ENCODE results near the gene IL17F.
"Not testable (repeated sequence)": the region's sequence is repeated elsewhere in the genome, so short reads cannot be mapped to it uniquely, and the experiment has no call there.

IL17F gene

DNA sequence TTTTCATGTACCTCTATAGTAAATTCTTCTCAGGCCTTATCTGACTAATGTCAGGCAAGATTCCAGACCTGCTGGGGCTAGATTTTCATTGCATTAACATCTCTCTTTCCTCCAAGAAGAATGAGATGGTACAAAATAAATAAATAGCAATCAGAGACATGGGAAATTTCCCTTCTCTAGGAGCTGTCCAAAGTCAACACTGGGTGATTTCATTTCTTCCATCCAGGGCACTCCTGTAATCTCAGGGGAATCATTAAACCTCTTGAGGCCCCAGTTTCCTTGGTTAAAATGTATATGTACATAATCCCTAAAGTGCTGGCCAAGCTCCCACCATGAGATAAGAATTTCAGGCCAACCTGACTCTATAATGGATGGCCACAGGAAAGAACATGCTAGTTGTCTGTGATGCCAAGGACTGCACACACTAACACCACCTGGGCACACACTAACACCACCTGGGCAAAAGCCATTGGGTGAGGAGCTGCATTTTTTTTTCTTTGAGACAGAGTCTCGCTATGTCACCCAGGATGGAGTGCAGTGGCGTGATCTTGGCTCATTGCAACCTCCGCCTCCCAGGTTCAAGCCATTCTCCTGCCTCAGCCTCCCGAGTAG lies 912 bp downstream of the IL17F start:
- DNase-seq, result no peak

DNA sequence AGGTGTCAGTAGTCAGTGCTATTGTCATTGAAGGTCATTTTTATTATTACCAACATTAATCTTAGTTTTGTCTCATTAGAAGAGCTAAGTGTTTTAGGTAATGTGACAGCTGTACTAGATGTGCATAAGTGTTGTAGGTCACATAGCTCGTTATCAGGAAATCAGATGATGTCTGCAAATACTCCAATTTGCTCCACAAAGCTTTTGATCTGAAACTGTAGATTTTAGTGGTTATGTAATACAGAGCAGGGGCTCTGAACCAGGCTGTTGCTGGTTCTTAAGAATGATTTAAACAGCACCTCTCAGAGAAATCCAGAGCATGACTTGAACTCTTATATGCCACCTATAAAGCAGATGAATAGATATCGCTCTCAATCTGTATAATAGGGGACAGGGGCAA lies 2.5 kb downstream of the IL17F start:
- DNase-seq, result no peak

DNA sequence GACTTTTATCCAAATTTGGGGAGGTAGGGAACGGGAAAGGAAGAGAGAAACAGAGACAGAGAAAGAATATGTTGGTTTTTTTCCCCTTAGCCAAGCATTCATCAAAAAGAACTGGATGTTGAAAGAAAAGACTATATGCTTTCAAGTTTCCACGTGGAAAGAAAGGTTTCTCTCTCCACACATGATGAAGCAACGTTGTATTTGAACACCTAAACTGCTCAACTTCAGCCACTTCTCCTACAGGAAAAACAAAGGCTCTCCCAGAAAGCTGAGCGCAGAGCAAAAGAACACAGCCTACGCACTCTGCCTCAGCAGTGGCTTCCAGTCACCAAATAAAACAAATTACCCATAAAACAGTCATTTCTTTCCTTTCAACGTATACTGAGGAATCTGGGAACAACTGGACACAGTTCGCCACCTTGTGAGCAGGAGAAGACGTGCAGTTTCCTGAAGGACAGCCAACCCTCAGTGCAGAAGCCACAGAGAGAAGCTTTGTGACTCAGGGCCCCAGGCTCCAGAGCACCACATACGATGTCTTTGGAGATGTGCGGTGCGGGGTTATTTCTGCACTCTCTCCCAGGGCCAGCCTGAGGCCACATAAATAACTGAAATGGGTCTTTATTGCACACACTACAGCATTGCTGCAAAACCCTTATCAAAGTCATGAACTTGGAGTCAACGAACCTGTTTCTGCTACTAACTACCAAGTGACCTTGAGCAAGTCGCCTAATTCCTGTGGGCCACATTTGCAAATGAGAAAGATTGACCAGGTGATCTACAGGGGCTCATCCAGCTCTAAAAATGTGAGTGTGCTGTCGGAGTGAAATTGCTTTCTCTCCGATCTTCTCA lies 10.1 kb downstream of the IL17F start:
- peak; percentile 66 for DNase-seq

DNA sequence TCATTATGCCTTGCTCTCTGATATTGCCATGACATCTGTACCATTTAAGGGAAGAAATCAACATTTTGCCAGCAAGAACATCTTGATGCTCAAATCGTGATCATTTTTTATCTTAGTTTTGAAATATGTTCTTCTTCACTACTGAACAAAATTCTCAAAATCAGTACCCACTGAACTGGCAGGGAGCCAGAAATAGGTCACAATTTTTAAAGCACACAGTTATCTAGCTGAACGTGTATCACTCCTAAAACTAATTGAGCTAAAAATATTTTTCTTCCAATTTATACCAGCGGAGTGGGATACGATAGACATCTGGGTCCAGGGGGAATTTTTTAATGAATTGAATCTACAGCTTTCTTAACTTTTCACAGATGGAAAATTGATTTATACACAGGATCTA lies 11.3 kb downstream of the IL17F start:
- DNase-seq, result no peak

DNA sequence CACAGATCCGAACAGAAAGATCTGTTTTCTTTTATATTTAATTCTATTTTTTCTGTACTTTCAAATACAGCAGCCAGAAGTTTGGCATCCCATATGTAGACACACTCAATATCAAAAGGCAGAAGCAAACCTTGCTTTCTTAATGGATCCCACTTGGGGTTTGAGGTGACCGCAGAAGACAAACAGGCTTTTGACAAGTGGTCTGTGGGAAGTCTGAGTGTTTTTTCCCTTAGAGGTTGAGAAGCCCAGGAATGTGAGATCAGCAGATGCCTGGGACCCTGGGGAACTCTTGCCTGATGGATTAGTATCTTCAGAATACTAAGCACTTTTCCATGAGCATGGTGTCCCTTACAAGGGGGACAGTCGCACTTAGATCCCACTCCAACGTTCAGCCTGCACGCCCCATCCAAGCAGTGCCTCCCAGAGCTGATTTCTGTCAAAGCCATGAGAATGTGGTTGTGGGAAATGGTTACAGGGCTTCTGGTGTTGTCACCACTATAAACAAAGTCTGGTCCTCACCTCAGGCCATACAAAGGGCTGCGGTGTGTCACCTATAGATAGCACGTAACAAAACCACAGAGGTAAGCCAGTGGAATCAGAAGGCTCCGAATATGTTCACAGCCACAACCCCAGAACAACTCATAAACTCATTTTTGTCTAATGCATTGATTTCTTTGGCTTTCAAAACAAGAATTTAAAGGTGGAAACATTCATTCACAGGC lies 12.7 kb downstream of the IL17F start:
- DNase-seq, result peak; percentile 59

DNA sequence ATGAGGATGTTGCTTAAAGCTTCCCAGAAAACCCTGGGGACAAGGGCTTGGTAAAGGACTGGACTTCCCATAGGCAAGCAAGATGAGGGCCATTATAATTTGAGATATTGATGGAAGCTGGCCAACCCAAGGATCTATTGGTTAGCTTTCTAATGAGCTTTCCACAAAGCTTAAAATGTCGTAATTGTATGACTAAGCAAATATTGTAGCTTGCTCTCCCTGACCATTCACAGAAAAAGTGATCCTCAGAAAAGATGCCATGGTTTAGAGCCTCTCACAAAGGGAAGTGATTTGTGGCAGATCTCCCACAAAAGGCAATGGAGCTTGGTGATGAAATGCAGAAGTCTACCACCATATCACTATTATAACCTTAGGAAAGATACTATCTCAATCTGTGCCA lies 13.6 kb downstream of the IL17F start:
- DNase-seq, result no peak

DNA sequence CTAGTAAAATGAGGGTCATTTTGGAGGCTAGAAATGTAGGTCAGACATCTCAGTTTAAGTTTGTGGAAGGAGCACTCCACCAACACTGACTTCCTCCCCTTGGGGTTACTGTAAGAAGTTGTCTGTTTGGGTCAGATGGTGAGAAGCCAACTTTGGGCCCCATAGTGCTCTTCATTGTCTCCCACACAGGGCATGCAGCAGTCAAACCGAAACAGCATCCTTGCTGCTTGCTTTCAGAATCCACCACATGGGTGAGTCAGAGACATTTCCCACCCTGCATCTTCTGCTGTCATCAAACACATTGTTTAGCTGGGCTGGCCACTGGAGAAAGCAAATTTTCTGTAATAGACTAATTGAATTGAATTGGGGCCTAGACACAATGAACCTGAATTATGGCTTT lies 16.8 kb downstream of the IL17F start:
- DNase-seq, result peak; percentile 86

DNA sequence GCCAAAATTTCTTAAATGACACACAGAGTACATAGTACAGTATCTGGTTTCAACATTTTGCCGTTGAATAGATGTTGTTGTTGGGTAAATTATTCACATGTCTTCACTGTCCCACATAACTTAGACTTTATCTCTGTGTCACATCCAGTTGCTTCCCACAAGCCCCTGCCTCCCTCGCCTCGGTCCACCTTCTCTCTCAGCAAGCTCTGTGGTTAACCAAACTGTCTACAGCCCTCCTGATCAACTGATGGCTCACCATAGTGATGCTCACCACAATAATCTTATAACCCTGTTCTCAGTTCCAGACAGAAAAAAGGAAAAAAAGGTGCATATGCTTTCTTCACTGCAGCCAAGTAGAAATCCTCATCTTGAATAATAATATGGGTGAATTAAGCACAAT lies 23.0 kb downstream of the IL17F start:
- peak; percentile 76 for DNase-seq

DNA sequence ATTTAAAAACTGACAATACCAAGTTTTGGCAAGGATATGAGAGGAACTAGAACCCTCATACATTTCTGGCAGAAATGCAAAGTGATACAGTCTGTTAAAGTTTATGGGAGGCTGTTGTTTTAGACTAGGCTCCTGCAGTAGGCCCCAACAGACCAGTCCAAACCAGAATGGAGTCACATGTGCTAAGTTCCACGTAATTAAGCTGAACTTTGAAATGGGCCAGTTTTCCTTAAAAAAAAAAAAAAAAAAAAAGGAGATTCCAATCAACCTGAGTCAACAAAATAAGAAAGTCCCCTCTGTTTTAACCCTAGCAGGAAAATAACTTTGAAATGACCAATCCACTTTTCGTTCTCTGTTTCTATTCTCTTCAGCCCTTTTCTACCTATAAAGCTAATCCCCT lies 26.5 kb downstream of the IL17F start:
- no peak for DNase-seq

DNA sequence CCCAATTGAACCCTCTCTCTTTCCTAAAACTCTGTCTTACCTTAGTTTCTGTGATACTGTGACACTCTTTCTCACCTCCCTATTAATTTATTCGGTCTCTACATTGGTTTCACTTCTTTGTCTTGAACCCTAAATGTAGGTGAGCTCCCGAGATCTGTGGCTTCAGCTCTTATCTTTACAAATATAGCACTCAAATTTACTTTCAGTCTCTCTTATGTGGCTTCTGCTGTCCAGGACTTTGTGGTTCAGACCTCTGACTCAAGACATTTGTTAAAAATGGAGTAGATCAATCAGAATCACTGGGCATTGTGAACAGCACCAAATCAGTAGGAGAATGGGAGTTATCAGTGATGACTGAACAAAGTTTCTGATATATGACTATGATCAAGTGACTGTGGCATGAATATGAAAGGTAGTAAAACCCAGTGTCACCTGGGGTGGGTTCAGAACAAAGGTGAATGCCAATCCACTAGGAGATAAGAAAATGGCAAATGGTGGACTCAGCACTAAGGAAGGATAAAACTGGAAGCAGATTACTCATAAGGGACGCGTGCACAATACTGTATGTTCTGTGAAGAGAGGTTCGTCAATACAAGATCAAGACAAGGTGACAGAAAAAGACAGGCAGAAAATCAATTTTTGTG lies 27.2 kb downstream of the IL17F start:
- DNase-seq, result no peak

DNA sequence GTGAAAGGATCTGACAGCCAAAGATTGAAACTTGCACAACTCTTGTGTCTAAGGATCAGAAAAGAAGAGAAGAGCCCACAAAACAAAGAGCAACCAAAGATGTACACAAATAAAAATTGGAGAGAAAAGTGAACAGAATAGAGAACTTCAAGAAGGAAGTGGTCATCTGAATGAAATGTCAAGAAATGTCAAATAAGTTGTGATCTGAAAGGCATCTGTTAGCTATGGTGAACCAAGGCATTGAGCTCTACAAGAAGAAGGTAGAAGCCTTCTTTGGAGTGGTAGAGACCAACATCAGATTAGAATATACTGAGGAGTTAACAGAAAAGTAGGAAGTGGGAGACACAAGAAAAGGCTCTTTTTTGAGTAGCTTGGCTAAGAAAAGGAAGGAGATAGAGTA lies 28.5 kb downstream of the IL17F start:
- DNase-seq, result no peak

DNA sequence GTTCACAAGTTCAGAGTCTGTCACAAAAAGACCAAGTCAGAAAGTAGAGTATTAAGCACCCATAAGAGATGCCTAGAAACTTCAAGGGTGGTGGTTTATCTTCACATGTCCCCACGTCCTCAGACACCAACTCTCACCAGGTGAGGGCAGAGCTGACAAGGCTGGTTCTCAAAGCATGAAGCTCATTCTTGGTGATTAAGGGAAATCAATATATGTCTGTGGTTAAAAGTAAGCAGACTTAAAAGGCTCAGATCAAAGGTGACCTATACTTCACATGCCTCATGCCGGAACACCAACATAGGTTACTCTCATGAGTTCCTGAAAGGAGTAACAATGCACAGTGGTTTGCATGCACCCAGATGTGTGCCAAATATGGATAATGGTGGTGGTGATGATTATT lies 31.2 kb downstream of the IL17F start:
- DNase-seq, result peak; percentile 41

DNA sequence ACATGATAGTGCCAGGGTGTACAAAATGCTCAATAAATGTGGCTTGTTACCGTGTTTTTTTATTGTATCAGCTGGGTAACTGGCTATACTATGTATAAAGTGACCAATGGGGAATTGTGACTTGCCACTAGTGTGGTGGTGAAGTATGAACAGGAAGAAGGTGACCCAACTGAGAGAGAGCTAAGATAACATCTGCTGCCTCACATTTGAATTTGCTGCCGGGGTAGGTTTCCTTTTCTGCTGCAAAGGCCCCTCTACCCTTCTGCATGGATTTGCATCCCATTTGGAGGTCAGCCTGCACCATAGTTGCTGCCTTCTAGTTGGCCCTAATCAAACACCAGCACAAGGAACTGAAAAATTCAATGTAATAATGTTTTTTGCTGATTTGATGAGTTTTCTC lies 34.1 kb downstream of the IL17F start:
- no peak for DNase-seq

DNA sequence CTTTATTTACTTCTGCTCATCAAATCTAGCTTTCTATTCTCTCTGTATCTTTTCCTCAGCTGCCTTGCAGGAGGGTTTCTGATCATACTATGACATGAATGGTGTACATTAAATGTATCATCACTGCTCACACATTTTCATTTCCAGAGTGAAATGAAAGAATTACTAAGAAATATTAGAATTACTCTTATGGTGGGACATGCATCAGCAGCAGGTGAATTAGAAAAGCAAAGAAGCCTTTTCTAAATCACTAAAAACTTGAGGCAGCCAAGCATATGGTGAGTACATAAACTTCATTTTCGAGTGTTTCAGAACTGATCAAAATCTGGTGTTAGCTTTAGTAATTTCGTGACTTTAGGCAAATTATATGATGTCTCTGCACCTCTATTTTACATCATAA lies 34.5 kb downstream of the IL17F start:
- DNase-seq, result no peak

DNA sequence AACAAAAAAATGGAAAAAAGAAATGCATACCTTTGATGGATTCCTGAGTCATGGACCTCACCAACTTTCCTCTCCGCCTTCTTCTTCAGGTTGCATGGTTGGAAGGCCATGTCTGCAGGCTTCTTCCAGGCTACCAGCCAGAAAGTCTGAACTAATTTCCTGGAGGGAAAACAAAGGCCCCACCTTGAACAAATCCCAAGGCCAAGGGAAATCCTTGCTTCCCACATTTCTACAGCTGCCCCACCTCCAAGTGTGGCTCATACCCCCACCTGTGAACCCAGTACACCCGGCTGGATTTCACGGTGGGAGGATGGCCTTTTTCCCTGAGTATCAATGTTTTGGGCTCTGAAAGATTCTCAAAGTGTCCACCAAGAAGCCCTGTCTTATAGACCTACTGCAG lies 35.7 kb downstream of the IL17F start:
- DNase-seq, result no peak

DNA sequence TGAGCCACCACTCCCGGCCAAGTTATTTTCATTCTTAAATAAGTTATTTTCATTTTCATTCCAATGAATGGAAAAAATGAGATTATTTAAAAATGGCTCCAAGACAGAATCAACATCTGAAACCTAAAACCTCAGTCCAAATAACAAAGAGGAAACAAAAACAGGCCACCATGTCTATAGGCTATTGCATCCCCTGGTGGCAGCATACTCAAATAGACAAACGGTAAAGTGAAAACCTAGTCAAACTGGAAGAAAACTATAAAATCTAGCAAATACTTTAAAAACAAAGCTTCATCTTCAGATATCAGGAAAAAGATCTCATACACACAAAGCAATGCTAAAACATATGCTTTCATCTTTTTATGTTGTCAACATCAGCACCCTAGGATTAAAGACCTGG lies 37.2 kb downstream of the IL17F start:
- DNase-seq, result no peak

DNA sequence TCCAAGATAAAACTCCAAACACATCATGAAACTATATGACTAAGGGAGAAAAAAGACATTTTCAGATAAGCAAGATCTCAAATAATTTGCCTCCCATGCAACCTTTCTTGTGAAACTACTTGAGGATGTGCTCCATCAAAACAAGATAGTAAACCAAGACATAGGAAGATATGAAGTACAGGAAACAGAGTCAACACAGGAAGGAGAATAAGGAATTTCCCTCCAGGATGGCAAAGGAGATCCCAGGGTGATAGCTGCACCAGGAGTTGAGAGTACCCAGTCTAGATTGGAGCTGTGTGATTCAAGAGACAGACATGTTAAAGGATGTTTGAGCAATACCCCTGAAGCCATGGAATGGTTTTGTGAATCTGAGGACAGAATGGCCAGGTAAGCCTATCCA lies 42.8 kb downstream of the IL17F start:
- DNase-seq, result no peak

DNA sequence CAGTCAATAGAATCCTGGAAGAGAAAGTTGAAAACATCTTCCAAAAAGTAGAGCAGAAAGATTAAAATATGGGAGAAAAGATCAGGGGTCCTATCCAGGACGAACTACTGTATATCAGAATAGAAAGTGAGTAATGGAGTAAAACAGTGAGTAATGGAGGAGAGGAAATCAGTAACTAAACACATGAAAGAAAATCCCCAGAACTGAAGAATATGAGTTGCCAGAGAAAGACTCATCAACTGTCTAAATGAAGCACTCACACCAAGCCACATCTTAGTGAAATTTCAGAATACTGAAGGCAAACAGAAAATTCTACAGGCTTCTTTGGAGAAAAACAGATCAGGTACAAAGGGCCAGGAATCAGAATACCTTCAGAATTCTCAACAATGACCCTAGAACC lies 43.3 kb downstream of the IL17F start:
- DNase-seq, result no peak

DNA sequence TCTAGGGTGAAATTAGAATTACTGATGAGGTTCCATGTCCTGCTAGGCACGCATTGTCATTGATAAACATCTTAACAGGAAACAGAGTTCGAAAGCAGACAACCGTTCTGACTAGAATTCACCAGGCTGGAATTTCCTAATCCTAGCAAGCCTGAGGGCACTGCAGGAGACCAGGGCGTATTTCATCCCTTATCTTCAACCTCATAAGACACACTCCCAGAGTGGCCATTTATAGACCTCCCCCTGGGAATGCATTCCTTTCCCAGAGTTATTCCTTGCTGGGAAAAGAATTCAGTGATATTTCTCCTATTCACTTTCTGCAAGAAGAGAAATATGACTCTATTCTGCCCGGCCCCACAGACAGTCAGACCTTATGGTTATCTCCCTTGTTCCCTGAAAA lies 44.2 kb downstream of the IL17F start:
- not testable (repeated sequence) for DNase-seq

DNA sequence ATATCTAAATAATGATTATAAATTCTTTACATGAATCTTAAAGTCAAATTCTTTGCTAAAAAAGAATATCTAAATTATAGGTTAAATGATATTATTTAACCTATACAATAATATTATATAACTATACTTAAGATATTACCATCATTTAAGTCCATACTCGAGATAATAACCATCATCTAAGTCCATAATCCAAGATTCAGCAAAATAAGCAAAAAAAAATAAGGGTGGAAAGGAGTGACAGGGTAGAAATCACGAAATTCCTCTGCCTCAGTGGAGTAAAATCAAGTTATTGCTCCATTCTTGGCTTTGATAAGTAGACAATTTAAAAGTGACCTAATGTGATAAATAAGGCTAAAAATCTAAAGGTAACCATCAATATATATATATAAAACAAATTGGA lies 48.4 kb downstream of the IL17F start:
- DNase-seq, result no peak

DNA sequence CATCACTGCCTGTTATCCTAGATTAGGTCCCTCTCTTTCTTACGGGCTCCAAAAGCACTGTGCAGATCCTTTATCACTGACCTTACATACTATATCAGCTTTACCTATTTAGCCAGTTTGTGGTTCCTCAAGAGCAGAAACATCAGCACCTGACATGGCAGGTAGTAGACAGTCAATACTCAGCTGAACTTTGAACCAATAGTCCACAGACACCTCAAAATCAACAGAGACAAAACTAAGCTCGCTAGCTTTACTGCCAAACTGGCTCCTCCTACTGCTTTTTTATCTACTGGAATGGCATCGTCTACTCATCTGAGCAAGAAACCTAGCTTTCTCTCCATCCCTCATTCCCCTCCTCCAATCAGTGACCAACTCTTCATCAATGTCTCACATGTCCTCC lies 52.5 kb downstream of the IL17F start:
- DNase-seq, result no peak

DNA sequence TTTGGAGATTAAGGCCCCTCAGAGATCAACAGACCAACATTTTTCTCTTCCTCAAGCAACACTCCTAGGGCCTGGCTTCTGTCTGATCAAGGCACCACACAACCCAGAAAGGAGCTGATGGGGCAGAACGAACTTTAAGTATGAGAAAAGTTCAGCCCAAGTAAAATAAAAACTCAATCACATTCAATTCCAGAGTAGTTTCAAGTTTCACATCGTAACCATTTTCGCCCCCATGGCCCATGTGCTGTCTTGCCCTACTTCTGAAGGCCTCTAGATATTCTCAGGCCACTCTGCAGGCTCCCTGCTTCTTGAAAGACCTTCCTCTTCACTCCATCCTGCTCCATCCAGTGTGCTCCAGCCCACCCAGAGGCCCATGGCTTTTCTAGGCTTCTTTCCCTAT lies 53.9 kb downstream of the IL17F start:
- no peak for DNase-seq

DNA sequence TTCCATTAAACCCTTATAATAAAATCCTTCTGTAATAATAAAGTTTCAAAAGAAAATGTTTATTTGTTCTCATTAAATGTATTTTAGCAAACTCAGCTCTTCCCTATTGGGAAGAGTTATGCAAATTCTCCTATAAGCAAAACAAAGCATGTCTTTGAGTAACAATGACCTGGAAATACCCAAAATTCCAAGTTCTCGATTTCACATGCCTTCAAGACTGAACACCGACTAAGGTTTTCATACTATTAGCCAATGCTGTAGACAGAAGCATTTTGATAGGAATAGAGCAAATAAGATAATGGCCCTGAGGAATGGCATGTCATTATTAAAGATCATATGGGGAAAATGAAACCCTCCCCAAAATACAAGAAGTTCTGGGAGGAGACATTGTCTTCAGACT lies 54.3 kb downstream of the IL17F start:
- no peak for DNase-seq

DNA sequence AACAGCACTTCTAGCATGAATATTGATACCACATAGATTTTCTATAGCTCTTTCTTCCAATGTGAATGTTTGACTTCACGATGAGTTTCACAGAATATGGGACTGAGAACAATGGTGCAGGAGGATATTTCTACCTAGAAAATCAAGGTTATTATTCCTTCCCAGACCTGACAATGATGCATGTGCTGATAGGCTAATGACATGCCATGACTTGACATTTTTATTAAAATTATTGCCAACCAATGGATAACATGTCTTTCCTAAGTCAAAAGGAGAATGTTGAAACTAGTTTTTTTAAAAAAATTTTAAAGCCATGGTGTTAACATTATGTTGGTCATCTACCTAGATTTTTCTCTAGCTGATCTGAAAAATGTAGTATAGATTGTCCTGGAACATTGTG lies 57.2 kb downstream of the IL17F start:
- DNase-seq, result no peak
